ENCODE measurements around the gene RAD9A.

Gene RAD9A

GRCh38 chr11:67382276-67383136 lies 9.3 kb upstream of the RAD9A start:
- no peak for TF ChIP-seq JUND (IDR thresholded peaks at IDR 0.05; ENCODE audit: low read depth)
- in situ Hi-C loops (cut with HindIII; ENCODE audit: low pct_unique_long_range_greater_than_20kb, low sequenced_read_pairs): no loop called here
- DNase-seq (ENCODE audit: low read depth in 1 of 2, low spot score in 1 of 2): peak; percentile 75 to 87

DNA sequence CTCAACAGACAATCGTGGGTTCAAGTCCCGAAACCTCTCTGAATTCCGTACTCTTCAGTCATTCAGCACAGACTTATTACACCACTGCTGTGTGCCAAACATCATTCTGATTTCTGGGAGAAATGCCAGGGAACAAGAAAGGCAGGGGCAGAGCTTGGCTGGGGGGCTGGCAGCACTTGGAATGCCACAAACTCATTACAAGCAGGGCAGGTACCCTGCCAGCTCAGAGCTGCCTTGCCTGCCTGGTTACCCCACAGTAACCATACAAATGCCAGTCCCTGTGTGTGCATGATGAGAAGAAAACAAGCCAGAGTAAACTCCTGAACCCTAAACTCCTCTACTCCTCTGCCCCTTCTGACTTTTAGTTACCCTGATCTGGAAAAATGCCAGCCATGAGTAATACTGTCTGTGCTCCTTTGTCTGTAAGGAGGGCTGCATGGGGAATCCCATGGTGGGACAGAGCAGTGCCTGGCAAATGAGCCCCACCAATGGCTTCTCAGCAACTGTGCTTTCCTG lies 6.9 kb upstream of the RAD9A start:
- no peak for TF ChIP-seq JUND (IDR thresholded peaks at IDR 0.05; ENCODE audit: low read depth)
- DNase-seq (ENCODE audit: low read depth in 1 of 2, low spot score in 1 of 2): no peak
- in situ Hi-C loops (cut with HindIII; ENCODE audit: low pct_unique_long_range_greater_than_20kb, low sequenced_read_pairs): no loop called here

GRCh38 chr11:67387069-67387468 lies 4.7 kb upstream of the RAD9A start:
- TF ChIP-seq JUND (IDR thresholded peaks at IDR 0.05; ENCODE audit: low read depth): no peak
- DNase-seq (ENCODE audit: low read depth in 1 of 2, low spot score in 1 of 2): no peak
- in situ Hi-C loops (cut with HindIII; ENCODE audit: low pct_unique_long_range_greater_than_20kb, low sequenced_read_pairs): no loop called here

DNA sequence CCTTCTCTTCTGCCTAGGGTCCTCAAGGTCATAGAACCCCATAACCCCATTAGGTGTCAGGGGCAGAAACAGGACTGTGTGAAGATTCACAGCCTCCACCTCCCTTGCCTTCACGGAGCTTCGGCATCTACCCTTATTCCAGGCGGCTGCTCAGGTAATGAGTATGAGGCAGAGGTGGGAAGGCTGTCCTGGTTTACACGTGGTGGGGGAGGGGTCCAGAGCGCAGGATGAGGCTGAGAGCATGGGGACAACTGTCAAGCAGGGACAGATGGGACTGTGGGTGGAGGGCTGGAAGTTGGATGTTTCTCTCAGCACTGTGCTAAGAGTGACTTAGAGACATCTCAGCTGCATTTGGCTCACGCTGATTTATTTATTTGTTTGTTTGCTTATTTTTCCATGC lies 4.3 kb upstream of the RAD9A start:
- in situ Hi-C loops (cut with HindIII; ENCODE audit: low pct_unique_long_range_greater_than_20kb, low sequenced_read_pairs): no loop called here
- no peak for TF ChIP-seq JUND (IDR thresholded peaks at IDR 0.05; ENCODE audit: low read depth)
- DNase-seq (ENCODE audit: low read depth in 1 of 2, low spot score in 1 of 2): no peak

GRCh38 chr11:67389477-67389876 lies 2.3 kb upstream of the RAD9A start:
- in situ Hi-C loops (cut with HindIII; ENCODE audit: low pct_unique_long_range_greater_than_20kb, low sequenced_read_pairs): no loop called here
- peak in 1 of 2 experiments; percentile 66 for DNase-seq (ENCODE audit: low read depth in 1 of 2, low spot score in 1 of 2)
- no peak for TF ChIP-seq JUND (IDR thresholded peaks at IDR 0.05; ENCODE audit: low read depth)

GRCh38 chr11:67390947-67391303 lies 861 bp upstream of the RAD9A start:
- in situ Hi-C loops (cut with HindIII; ENCODE audit: low pct_unique_long_range_greater_than_20kb, low sequenced_read_pairs): no loop called here
- no peak for DNase-seq (ENCODE audit: low read depth in 1 of 2, low spot score in 1 of 2)
- no peak for TF ChIP-seq JUND (IDR thresholded peaks at IDR 0.05; ENCODE audit: low read depth)

GRCh38 chr11:67392183-67392715 lies 463 bp downstream of the RAD9A start:
- TF ChIP-seq JUND (IDR thresholded peaks at IDR 0.05; ENCODE audit: low read depth): no peak
- DNase-seq (ENCODE audit: low read depth in 1 of 2, low spot score in 1 of 2): no peak

GRCh38 chr11:67393437-67393836 lies 1.7 kb downstream of the RAD9A start:
- no peak for TF ChIP-seq JUND (IDR thresholded peaks at IDR 0.05; ENCODE audit: low read depth)
- no peak for DNase-seq (ENCODE audit: low read depth in 1 of 2, low spot score in 1 of 2)
- in situ Hi-C loops (cut with HindIII; ENCODE audit: low pct_unique_long_range_greater_than_20kb, low sequenced_read_pairs): no loop called here

More at GRCh38 chr11:67392183-67392715, 463 bp downstream of the RAD9A start:
- in situ Hi-C loops (cut with HindIII; ENCODE audit: low pct_unique_long_range_greater_than_20kb, low sequenced_read_pairs): no loop called here

GRCh38 chr11:67393990-67394389 lies 2.2 kb downstream of the RAD9A start:
- TF ChIP-seq JUND (IDR thresholded peaks at IDR 0.05; ENCODE audit: low read depth): no peak
- no peak for DNase-seq (ENCODE audit: low read depth in 1 of 2, low spot score in 1 of 2)
- in situ Hi-C loops (cut with HindIII; ENCODE audit: low pct_unique_long_range_greater_than_20kb, low sequenced_read_pairs): no loop called here

DNA sequence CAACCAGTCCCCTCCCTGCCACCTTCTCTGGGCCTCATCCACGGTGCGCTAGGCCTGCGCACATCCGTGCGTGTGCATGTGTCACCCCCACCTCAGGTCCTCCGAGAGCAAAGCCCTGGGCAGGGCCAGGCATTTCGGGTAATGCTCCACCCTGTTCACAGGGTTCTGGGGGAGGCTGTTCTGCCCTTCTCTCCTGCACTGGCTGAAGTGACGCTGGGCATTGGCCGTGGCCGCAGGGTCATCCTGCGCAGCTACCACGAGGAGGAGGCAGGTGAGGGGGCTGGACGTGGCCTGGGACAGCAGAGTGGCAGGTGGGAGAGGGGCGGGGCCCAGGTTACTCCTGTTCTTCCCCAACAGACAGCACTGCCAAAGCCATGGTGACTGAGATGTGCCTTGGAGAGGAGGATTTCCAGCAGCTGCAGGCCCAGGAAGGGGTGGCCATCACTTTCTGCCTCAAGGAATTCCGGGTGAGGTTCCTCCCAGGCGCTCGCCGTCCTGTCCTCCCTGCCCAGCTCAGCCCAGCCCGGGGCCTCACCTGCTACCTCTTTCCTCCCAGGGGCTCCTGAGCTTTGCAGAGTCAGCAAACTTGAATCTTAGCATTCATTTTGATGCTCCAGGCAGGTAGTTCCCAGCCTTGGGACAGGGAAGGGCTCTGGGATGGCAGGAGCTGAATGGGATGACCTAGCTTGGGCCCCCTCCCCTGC lies 3.9 kb downstream of the RAD9A start:
- no peak for TF ChIP-seq JUND (IDR thresholded peaks at IDR 0.05; ENCODE audit: low read depth)
- no peak for DNase-seq (ENCODE audit: low read depth in 1 of 2, low spot score in 1 of 2)
- in situ Hi-C loops (cut with HindIII; ENCODE audit: low pct_unique_long_range_greater_than_20kb, low sequenced_read_pairs): no loop called here

- in situ Hi-C loops (cut with HindIII; ENCODE audit: low pct_unique_long_range_greater_than_20kb, low sequenced_read_pairs): no loop called here
- TF ChIP-seq JUND (IDR thresholded peaks at IDR 0.05; ENCODE audit: low read depth): no peak
Measured at GRCh38 chr11:67396259-67396581, 4.4 kb downstream of the RAD9A start.

DNA sequence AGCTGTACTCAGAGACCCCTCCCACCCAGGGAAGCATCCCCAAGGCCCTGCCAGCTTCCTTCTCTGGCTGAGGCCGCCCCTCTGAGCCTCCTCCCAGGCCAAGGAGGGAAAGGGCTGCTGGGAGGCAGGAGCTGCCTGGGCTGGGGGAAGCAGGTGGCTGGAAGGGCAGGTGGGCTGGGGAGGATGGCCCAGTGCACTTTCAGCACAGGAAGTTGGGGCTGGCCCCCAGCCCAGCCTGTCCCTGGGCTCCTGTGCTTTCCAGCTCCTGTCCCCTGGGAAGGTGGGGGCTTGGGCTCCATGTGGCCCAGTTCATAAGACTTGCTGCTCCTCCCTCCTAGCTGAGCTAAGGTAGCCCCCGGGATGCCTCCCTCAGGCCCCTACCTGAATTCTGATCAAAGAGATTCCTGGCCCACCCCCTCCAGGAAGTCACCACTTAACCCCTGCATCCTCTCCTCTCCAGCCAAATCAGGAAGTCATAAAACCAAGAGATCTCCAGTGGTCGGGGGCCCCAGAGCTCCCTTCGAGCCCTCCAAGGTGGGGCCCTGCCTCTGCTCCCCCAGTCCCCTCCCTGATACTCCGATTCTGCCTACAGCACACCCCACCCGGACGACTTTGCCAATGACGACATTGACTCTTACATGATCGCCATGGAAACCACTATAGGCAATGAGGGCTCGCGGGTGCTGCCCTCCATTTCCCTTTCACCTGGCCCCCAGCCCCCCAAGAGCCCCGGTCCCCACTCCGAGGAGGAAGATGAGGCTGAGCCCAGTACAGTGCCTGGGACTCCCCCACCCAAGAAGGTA lies 5.0 kb downstream of the RAD9A start:
- in situ Hi-C loops (cut with HindIII; ENCODE audit: low pct_unique_long_range_greater_than_20kb, low sequenced_read_pairs): no loop called here
- no peak for TF ChIP-seq JUND (IDR thresholded peaks at IDR 0.05; ENCODE audit: low read depth)
- no peak for DNase-seq (ENCODE audit: low read depth in 1 of 2, low spot score in 1 of 2)

More at GRCh38 chr11:67396259-67396581, 4.4 kb downstream of the RAD9A start:
- no peak for DNase-seq (ENCODE audit: low read depth in 1 of 2, low spot score in 1 of 2)

Data from T47D (cell line).